NT2/D1 (cell line): ENCODE results near the gene AVPR1B.

Experiments used
- SUZ12 ChIP-seq: IDR thresholded peaks from 2 replicates; pipeline ENCODE4 v1.6.1; 2011; ENCODE audit not compliant: insufficient read length, insufficient read depth; ENCODE audit errors: extremely low read depth
- YY1 ChIP-seq: IDR thresholded peaks from 2 replicates; pipeline ENCODE4 v1.6.1; 2011; ENCODE audit not compliant: insufficient read length, insufficient read depth
- ZNF274 ChIP-seq: IDR thresholded peaks from 2 replicates; pipeline ENCODE4 v1.6.1; 2011; ENCODE audit warnings: mild to moderate bottlenecking, low read depth, low read length

GRCh38 chr1:206128196-206128595, 11.0 kb upstream of the AVPR1B start:
- TF ChIP-seq ZNF274 (no peak), YY1 (no peak), SUZ12 (no peak)
